Activated CD4-positive, alpha-beta memory T cell treated with anti-CD3 and anti-CD28 coated beads, Interleukin-2, amount 10 ng/mL, durations not matched to agents 7 days and 5 days (primary cell): ENCODE data around the gene TRAPPC10. TPM values are rescaled to one million over a fixed set of nuclear protein-coding genes. Genes with fewer than 3 reads are reported as not detected.

Experiments
- CTCF ChIA-PET: fragments of 350-600 bp; sonication (Branson Sonifier 250); formaldehyde crosslinking; loops from one replicate; lab custom pipeline; 2021; ENCODE audit warnings: antibody characterized with exemption, inconsistent platforms; lab: Charles Lee
- POLR2A ChIA-PET: fragments of 350-600 bp; sonication (Branson Sonifier 250); formaldehyde crosslinking; loops from one replicate; lab custom pipeline; 2021; ENCODE audit warnings: antibody characterized with exemption; lab: Charles Lee
- DNase-seq: peaks from one replicate; pipeline ENCODE4 v3.0.0-alpha.2; 2020
- H3K27ac Mint-ChIP-seq: one replicate; pipeline ENCODE4 v1.8.0; 2021; ENCODE audit warnings: mild to moderate bottlenecking, mixed read lengths
- H3K27me3 Mint-ChIP-seq: one replicate; pipeline ENCODE4 v1.8.0; 2021; ENCODE audit warnings: mixed read lengths
- H3K36me3 Mint-ChIP-seq: one replicate; pipeline ENCODE4 v1.8.0; 2021; ENCODE audit warnings: low read depth, mixed read lengths
- H3K4me1 Mint-ChIP-seq: one replicate; pipeline ENCODE4 v1.8.0; 2021; ENCODE audit warnings: mixed read lengths
- H3K4me3 Mint-ChIP-seq: one replicate; pipeline ENCODE4 v1.8.0; 2021; ENCODE audit warnings: mild to moderate bottlenecking, mixed read lengths
- H3K9me3 Mint-ChIP-seq: one replicate; pipeline ENCODE4 v1.8.0; 2021; ENCODE audit warnings: mixed read lengths
- total RNA-seq, 2 experiments: library from RNA; stranded (reverse); gene quantifications; one replicate each; pipeline ENCODE4 v1.2.3, GENCODE V29; 2021

The TRAPPC10 gene
- total RNA-seq, 2 experiments from 2014 or later: 76.0 to 76.5 TPM

- Mint-ChIP-seq H3K4me3 (no peak overlapping the region), H3K27me3 (no peaks in the 10 kb centered on the region), H3K36me3 (peaks cover 85% of the 10 kb centered on the region), H3K27ac (peak overlapping the region; percentile 75), H3K9me3 (no peaks in the 10 kb centered on the region), H3K4me1 (peaks cover 83% of the 10 kb centered on the region)
- POLR2A ChIA-PET: interaction anchor here (1.3 to 1.9 kb wide), 2 partner anchors 66 to 68 kb away, joined by 3 to 6 read pairs; partner anchors contain the start of gene TRAPPC10
- CTCF ChIA-PET: no interaction called here
- DNase-seq: no peak
These were observed 67.7 kb downstream of the TRAPPC10 start for GRCh38 chr21:44079846-44080245.

GRCh38 chr21:44082648-44083440, 70.7 kb downstream of the TRAPPC10 start:
- no peaks in the 10 kb centered on the region for H3K9me3 Mint-ChIP-seq
- peak overlapping the region; percentile 99 for H3K27ac Mint-ChIP-seq
- H3K4me1 Mint-ChIP-seq: peaks cover 96% of the 10 kb centered on the region
- POLR2A ChIA-PET: interaction anchor here (0.7 to 5.0 kb wide), 15 partner anchors 10 to 791 kb away, joined by 3 to 71 read pairs (median 4); partner anchors contain the start of genes KRTAP12-3, PTTG1IP, TRAPPC10 and UBE2G2
- DNase-seq: peak; percentile 34
- CTCF ChIA-PET: interaction anchor here (0.6 to 2.6 kb wide), 5 partner anchors 69 to 215 kb away, joined by 3 to 7 read pairs (median 5); no protein-coding TSS in a partner anchor
- no peaks in the 10 kb centered on the region for H3K27me3 Mint-ChIP-seq
- H3K4me3 Mint-ChIP-seq: peak overlapping the region; percentile 76
- H3K36me3 Mint-ChIP-seq: peaks cover 91% of the 10 kb centered on the region

GRCh38 chr21:44083631-44084291, 71.7 kb downstream of the TRAPPC10 start:
- H3K27ac Mint-ChIP-seq: peak overlapping the region; percentile 99
- no peaks in the 10 kb centered on the region for H3K9me3 Mint-ChIP-seq
- H3K4me1 Mint-ChIP-seq: peaks cover 96% of the 10 kb centered on the region
- peak overlapping the region; percentile 76 for H3K4me3 Mint-ChIP-seq
- ChIA-PET CTCF (interaction anchor here (0.6 to 2.6 kb wide), 6 partner anchors 16 to 214 kb away, joined by 3 to 7 read pairs (median 4); no protein-coding TSS in a partner anchor), POLR2A (interaction anchor here (0.7 to 5.0 kb wide), 15 partner anchors 9 to 790 kb away, joined by 3 to 71 read pairs (median 4); partner anchors contain the start of genes PTTG1IP and TRAPPC10)
- peak; percentile 79 for DNase-seq
- H3K36me3 Mint-ChIP-seq: peaks cover 95% of the 10 kb centered on the region
- H3K27me3 Mint-ChIP-seq: no peaks in the 10 kb centered on the region

GRCh38 chr21:44084496-44085241, 72.6 kb downstream of the TRAPPC10 start:
- Mint-ChIP-seq H3K4me1 (peaks cover 98% of the 10 kb centered on the region), H3K4me3 (peak overlapping the region; percentile 76), H3K27ac (peak overlapping the region; percentile 99), H3K27me3 (no peaks in the 10 kb centered on the region), H3K36me3 (peaks cover 96% of the 10 kb centered on the region), H3K9me3 (no peaks in the 10 kb centered on the region)
- CTCF ChIA-PET: interaction anchor here (1.2 to 2.6 kb wide), 6 partner anchors 9 to 213 kb away, joined by 3 to 7 read pairs (median 4); no protein-coding TSS in a partner anchor
- POLR2A ChIA-PET: interaction anchor here (0.9 to 5.0 kb wide), 10 partner anchors 8 to 789 kb away, joined by 3 to 71 read pairs (median 6); partner anchors contain the start of genes PTTG1IP and TRAPPC10
- DNase-seq: no peak

- no peak for DNase-seq
- H3K27ac Mint-ChIP-seq: peak overlapping the region; percentile 99
- peak overlapping the region; percentile 76 for H3K4me3 Mint-ChIP-seq
- CTCF ChIA-PET: interaction anchor here (1.2 to 1.4 kb wide), 3 partner anchors 8 to 20 kb away, joined by 3 to 4 read pairs (median 4); no protein-coding TSS in a partner anchor
- peaks cover 96% of the 10 kb centered on the region for H3K36me3 Mint-ChIP-seq
- peaks cover 99% of the 10 kb centered on the region for H3K4me1 Mint-ChIP-seq
- H3K9me3 Mint-ChIP-seq: no peaks in the 10 kb centered on the region
- POLR2A ChIA-PET: interaction anchor here (0.9 to 5.0 kb wide), 6 partner anchors 8 to 73 kb away, joined by 3 to 71 read pairs (median 36); partner anchors contain the start of gene TRAPPC10
- H3K27me3 Mint-ChIP-seq: no peaks in the 10 kb centered on the region
These were observed 73.6 kb downstream of the TRAPPC10 start for GRCh38 chr21:44085491-44086321.

- POLR2A ChIA-PET: interaction anchor here (5.0 kb wide), 1 partner anchor 21 kb away, joined by 53 read pairs; no protein-coding TSS in a partner anchor
- CTCF ChIA-PET: no interaction called here
- H3K27me3 Mint-ChIP-seq: no peaks in the 10 kb centered on the region
- H3K9me3 Mint-ChIP-seq: no peaks in the 10 kb centered on the region
- H3K4me1 Mint-ChIP-seq: peaks cover 88% of the 10 kb centered on the region
- peak overlapping the region; percentile 1 for H3K4me3 Mint-ChIP-seq
- DNase-seq: no peak
- H3K36me3 Mint-ChIP-seq: peaks cover 87% of the 10 kb centered on the region
- peak overlapping the region; percentile 99 for H3K27ac Mint-ChIP-seq
These were observed 74.7 kb downstream of the TRAPPC10 start for GRCh38 chr21:44086636-44087425.

GRCh38 chr21:44087426-44088400, 75.6 kb downstream of the TRAPPC10 start:
- POLR2A ChIA-PET: interaction anchor here (2.7 kb wide), 1 partner anchor 75 kb away, joined by 20 read pairs; the partner anchor contains the start of gene TRAPPC10
- Mint-ChIP-seq H3K36me3 (peaks cover 85% of the 10 kb centered on the region), H3K27me3 (no peaks in the 10 kb centered on the region), H3K27ac (peak overlapping the region; percentile 99), H3K9me3 (no peaks in the 10 kb centered on the region), H3K4me3 (peak overlapping the region; percentile 1), H3K4me1 (peaks cover 84% of the 10 kb centered on the region)
- DNase-seq: no peak
- CTCF ChIA-PET: no interaction called here

- H3K4me1 Mint-ChIP-seq: peaks cover 77% of the 10 kb centered on the region
- peak overlapping the region; percentile 99 for H3K27ac Mint-ChIP-seq
- no peaks in the 10 kb centered on the region for H3K9me3 Mint-ChIP-seq
- H3K4me3 Mint-ChIP-seq: peak overlapping the region; percentile 1
- peaks cover 84% of the 10 kb centered on the region for H3K36me3 Mint-ChIP-seq
- ChIA-PET CTCF (no interaction called here), POLR2A (interaction anchor here (2.7 kb wide), 1 partner anchor 75 kb away, joined by 20 read pairs; the partner anchor contains the start of gene TRAPPC10)
- no peaks in the 10 kb centered on the region for H3K27me3 Mint-ChIP-seq
- DNase-seq: no peak
These were observed 76.3 kb downstream of the TRAPPC10 start for GRCh38 chr21:44088401-44088780.

GRCh38 chr21:44089001-44089911, 77.1 kb downstream of the TRAPPC10 start:
- peak; percentile 65 for DNase-seq
- H3K4me1 Mint-ChIP-seq: peaks cover 68% of the 10 kb centered on the region
- H3K9me3 Mint-ChIP-seq: no peaks in the 10 kb centered on the region
- H3K36me3 Mint-ChIP-seq: peaks cover 84% of the 10 kb centered on the region
- ChIA-PET CTCF (no interaction called here), POLR2A (interaction anchor here (1.0 to 2.7 kb wide), 4 partner anchors 10 to 76 kb away, joined by 3 to 20 read pairs (median 5); partner anchors contain the start of gene TRAPPC10)
- H3K4me3 Mint-ChIP-seq: peak overlapping the region; percentile 25
- peak overlapping the region; percentile 99 for H3K27ac Mint-ChIP-seq
- no peaks in the 10 kb centered on the region for H3K27me3 Mint-ChIP-seq
